Cardiac muscle cell (in vitro differentiated cells and primary cell): ENCODE data around the gene OR4L1. TPM values are rescaled to one million over a fixed set of nuclear protein-coding genes. Genes with fewer than 3 reads are reported as not detected.
"Not testable (repeated sequence)": the region's sequence is repeated elsewhere in the genome, so short reads cannot be mapped to it uniquely, and the experiment has no call there.

Source experiments
- DNase-seq, 2 donors: peaks; one replicate each; pipeline versions ENCODE4 v3.0.0 to v3.0.0-alpha.2; 2010 to 2017; ENCODE audit warnings: low read depth in 1 of 2, low spot score in 1 of 2
- H3K27ac ChIP-seq: fragments of 200-600 bp; sonication (generic); 2 replicates; pipeline ENCODE4 v1.5.1; 2016
- H3K27me3 ChIP-seq: fragments of 200-600 bp; sonication (generic); 2 replicates; pipeline ENCODE4 v1.6.0; 2016; ENCODE audit warnings: control low read depth
- H3K36me3 ChIP-seq: fragments of 200-600 bp; sonication (generic); 2 replicates; pipeline ENCODE4 v1.5.1; 2016; ENCODE audit warnings: control low read depth
- H3K4me1 ChIP-seq: fragments of 200-600 bp; sonication (generic); 2 replicates; pipeline ENCODE4 v1.8.1; 2017; ENCODE audit warnings: low read depth, mild to moderate bottlenecking, mixed run types
- H3K4me3 ChIP-seq: fragments of 200-600 bp; sonication (generic); 2 replicates; pipeline ENCODE4 v1.5.1; 2016; ENCODE audit warnings: mild to moderate bottlenecking
- H3K9me3 ChIP-seq: fragments of 200-600 bp; sonication (generic); 2 replicates; pipeline ENCODE4 v1.5.1; 2017; ENCODE audit warnings: low read depth, mild to moderate bottlenecking, control low read depth
- CTCF ChIP-seq: IDR thresholded peaks from 2 replicates; pipeline ENCODE4 v1.5.1; 2012; ENCODE audit warnings: low read depth, mild to moderate bottlenecking, low read length
- polyA plus RNA-seq: library from polyadenylated mRNA; unstranded; fragments of >200 nt; fragmentation: Nextera tagmentation; extraction: Ambion mirVana; gene quantifications from 2 replicates; pipeline ENCODE4 v1.2.1, GENCODE V29; 2016
- total RNA-seq: library from RNA; depleted of rRNA; stranded (reverse); fragments of >200 nt; gene quantifications from 2 replicates; pipeline ENCODE4 v1.2.3, GENCODE V29; 2016

The OR4L1 gene
- total and polyA plus RNA-seq, 2 experiments from 2014 or later: not detected

- no peak for DNase-seq
- Histone ChIP-seq H3K9me3 (peaks cover 3% of the 10 kb centered on the region), H3K4me3 (no peak overlapping the region), H3K4me1 (no peaks in the 10 kb centered on the region), H3K27me3 (no peaks in the 10 kb centered on the region), H3K36me3 (no peaks in the 10 kb centered on the region), H3K27ac (no peak overlapping the region)
- no peak for TF ChIP-seq CTCF
Measured at GRCh38 chr14:20044243-20044642, 15.6 kb upstream of the OR4L1 start.

- no peak for TF ChIP-seq CTCF
- peaks cover 10% of the 10 kb centered on the region for H3K9me3 ChIP-seq
- no peaks in the 10 kb centered on the region for H3K27me3 ChIP-seq
- H3K36me3 ChIP-seq: no peaks in the 10 kb centered on the region
- no peak overlapping the region for H3K27ac ChIP-seq
- no peak for DNase-seq
- no peak overlapping the region for H3K4me3 ChIP-seq
- H3K4me1 ChIP-seq: no peaks in the 10 kb centered on the region
Measured at GRCh38 chr14:20048202-20048601, 11.6 kb upstream of the OR4L1 start.

GRCh38 chr14:20092050-20092449 is 32.2 kb downstream of the OR4L1 start:
- Histone ChIP-seq H3K27me3 (no peaks in the 10 kb centered on the region), H3K4me3 (no peak overlapping the region), H3K9me3 (no peaks in the 10 kb centered on the region), H3K27ac (no peak overlapping the region), H3K36me3 (no peaks in the 10 kb centered on the region), H3K4me1 (no peaks in the 10 kb centered on the region)
- no peak for TF ChIP-seq CTCF
- no peak for DNase-seq

GRCh38 chr14:20093442-20093841 is 33.6 kb downstream of the OR4L1 start:
- Histone ChIP-seq H3K27ac (no peak overlapping the region), H3K4me1 (no peaks in the 10 kb centered on the region), H3K9me3 (no peaks in the 10 kb centered on the region), H3K4me3 (no peak overlapping the region), H3K36me3 (no peaks in the 10 kb centered on the region), H3K27me3 (no peaks in the 10 kb centered on the region)
- no peak for TF ChIP-seq CTCF
- DNase-seq: no peak

- not testable (repeated sequence) for H3K4me1 ChIP-seq, H3K4me3 ChIP-seq, H3K27ac ChIP-seq, H3K27me3 ChIP-seq, DNase-seq, H3K36me3 ChIP-seq, H3K9me3 ChIP-seq
Measured at GRCh38 chr14:20098926-20099770, 39.3 kb downstream of the OR4L1 start.

- H3K36me3 ChIP-seq: no peaks in the 10 kb centered on the region
- H3K4me3 ChIP-seq: no peak within 1 kb of the TSS
- H3K4me1 ChIP-seq: no peaks in the 10 kb centered on the region
- H3K27me3 ChIP-seq: no peaks in the 10 kb centered on the region
- no peak for DNase-seq
- no peak for TF ChIP-seq CTCF
- H3K27ac ChIP-seq: no peak within 1 kb of the TSS
- H3K9me3 ChIP-seq: no peaks in the 10 kb centered on the region
Measured at GRCh38 chr14:20110438-20110837, 50.6 kb downstream of the OR4L1 start, which contains the start of gene OR4K17. TSS of gene OR4K17 (plus strand) at chr14:20110739. CDS start at chr14:20117500, 6,761 bp downstream.
